ENCODE measurements around the gene NR1H3. TPM values are rescaled to one million over a fixed set of nuclear protein-coding genes. Genes with fewer than 3 reads are reported as not detected.

NR1H3 gene
- total RNA-seq, 1 experiment from 2014 or later = 26.3 TPM

DNA sequence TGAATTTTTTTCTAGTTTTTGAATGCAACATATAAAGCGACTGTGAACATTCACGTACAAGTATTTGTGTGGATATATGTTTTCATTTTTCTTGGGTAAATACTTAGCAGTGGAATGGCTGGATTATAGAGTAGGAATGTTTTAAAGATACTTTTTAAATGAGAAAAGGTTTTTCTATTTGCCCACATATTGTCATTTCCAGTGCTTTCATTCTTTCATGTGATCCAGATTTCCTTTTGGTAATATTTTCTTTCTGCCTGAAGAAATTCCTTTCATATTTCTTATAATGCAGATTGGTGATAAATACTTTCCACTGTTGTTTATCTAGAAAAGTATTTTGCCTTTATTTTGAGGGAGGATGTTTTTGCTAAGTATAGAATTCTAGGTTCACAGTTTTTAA, 35.1 kb upstream of the NR1H3 start:
- Mint-ChIP-seq H3K36me3 (ENCODE audit: insufficient read depth in 1 of 3, low read depth in 3 of 3) (peaks cover 1 to 73% (median 73%) of the 10 kb centered on the region in 3 experiments; a peak in 4 of 7 replicates), H3K27ac (no peak overlapping the region), H3K4me3 (no peak overlapping the region), H3K4me1 (peaks cover 9% of the 10 kb centered on the region in 2 experiments), H3K9me3 (no peaks in the 10 kb centered on the region), H3K27me3 (ENCODE audit: low read depth) (no peaks in the 10 kb centered on the region)
- H3K9me3 ChIP-seq (ENCODE audit: control insufficient read depth, low read depth, low read length) = no peaks in the 10 kb centered on the region
- no peaks in the 10 kb centered on the region for H3K79me2 ChIP-seq (ENCODE audit: insufficient read depth, low read length)
- no peaks in the 10 kb centered on the region for H3K79me1 ChIP-seq (ENCODE audit: insufficient read depth, low read depth, low read length, poor library complexity, severe bottlenecking)
- no peaks in the 10 kb centered on the region for H3K27me3 ChIP-seq (ENCODE audit: insufficient read depth, low read length)
- no peak overlapping the region for H3K9ac ChIP-seq (ENCODE audit: extremely low read depth, insufficient read length, low read length)
- no peak overlapping the region for H3K23ac ChIP-seq (ENCODE audit: insufficient read length, low read depth, low read length)
- H3K56ac ChIP-seq (ENCODE audit: insufficient read length, low read depth, low read length) = no peak overlapping the region
- H4K5ac ChIP-seq (ENCODE audit: insufficient read length, low read depth, low read length) = no peak overlapping the region
- H3T11ph ChIP-seq (ENCODE audit: low read length) = no peak overlapping the region
- H2BK5ac ChIP-seq (ENCODE audit: insufficient read length, low read length) = no peak overlapping the region
- H3K14ac ChIP-seq (ENCODE audit: insufficient read depth, low read length) = no peak overlapping the region
- no peak overlapping the region for H3K4ac ChIP-seq (ENCODE audit: low read depth, low read length)
- H3K27ac ChIP-seq (ENCODE audit: insufficient read length, low read depth, low read length) = no peak overlapping the region
- TF ChIP-seq, protein P1, sequence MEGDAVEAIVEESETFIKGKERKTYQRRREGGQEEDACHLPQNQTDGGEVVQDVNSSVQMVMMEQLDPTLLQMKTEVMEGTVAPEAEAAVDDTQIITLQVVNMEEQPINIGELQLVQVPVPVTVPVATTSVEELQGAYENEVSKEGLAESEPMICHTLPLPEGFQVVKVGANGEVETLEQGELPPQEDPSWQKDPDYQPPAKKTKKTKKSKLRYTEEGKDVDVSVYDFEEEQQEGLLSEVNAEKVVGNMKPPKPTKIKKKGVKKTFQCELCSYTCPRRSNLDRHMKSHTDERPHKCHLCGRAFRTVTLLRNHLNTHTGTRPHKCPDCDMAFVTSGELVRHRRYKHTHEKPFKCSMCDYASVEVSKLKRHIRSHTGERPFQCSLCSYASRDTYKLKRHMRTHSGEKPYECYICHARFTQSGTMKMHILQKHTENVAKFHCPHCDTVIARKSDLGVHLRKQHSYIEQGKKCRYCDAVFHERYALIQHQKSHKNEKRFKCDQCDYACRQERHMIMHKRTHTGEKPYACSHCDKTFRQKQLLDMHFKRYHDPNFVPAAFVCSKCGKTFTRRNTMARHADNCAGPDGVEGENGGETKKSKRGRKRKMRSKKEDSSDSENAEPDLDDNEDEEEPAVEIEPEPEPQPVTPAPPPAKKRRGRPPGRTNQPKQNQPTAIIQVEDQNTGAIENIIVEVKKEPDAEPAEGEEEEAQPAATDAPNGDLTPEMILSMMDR (conservative IDR thresholded peaks at IDR 0.05) = no peak
- no peak overlapping the region for H2AK5ac ChIP-seq (ENCODE audit: insufficient read length, low read length)
- H3K4me2 ChIP-seq (ENCODE audit: insufficient read depth, insufficient read length, low read length) = no peak overlapping the region
- H2BK15ac ChIP-seq (ENCODE audit: low read depth, low read length) = no peak overlapping the region
- H2BK120ac ChIP-seq (ENCODE audit: low read depth, low read length, poor library complexity, severe bottlenecking) = no peak overlapping the region
- no peak for DNase-seq
- H3K23me2 ChIP-seq (ENCODE audit: insufficient read length, low read depth, low read length, poor library complexity, severe bottlenecking) = no peaks in the 10 kb centered on the region
- no peak overlapping the region for H2AFZ ChIP-seq (ENCODE audit: low read length)
- no peak overlapping the region for H4K8ac ChIP-seq (replicated peaks; ENCODE audit: insufficient read length, low read depth, low read length)
- no peak overlapping the region for H2BK20ac ChIP-seq (ENCODE audit: low read depth, low read length, poor library complexity, severe bottlenecking)
- no peaks in the 10 kb centered on the region for H4K20me1 ChIP-seq (ENCODE audit: control insufficient read depth, insufficient read depth, insufficient read length)
- H3K4me1 ChIP-seq (ENCODE audit: insufficient read depth, low read length) = no peaks in the 10 kb centered on the region
- H4K91ac ChIP-seq (ENCODE audit: insufficient read length, low read depth, low read length) = no peak overlapping the region
- H3K18ac ChIP-seq (ENCODE audit: insufficient read length, low read depth, low read length) = no peak overlapping the region
- H2BK12ac ChIP-seq (ENCODE audit: insufficient read length, low read depth, low read length) = no peak overlapping the region
- no CpG with 5 or more reads among the region's 2 CpGs for WGBS (ENCODE audit: extremely low coverage, insufficient read length, low lambda C conversion rate)

Data from H9 (cell line).